HepG2 (cell line): ENCODE data around the gene CELF4. TPM values are rescaled to one million over a fixed set of nuclear protein-coding genes. Genes with fewer than 3 reads are reported as not detected.

Source experiments
- ATAC-seq: fragments of 200-7000 bp; cut with Tn5 transposase; 3 replicates; pipeline ENCODE4 v1.9.1; 2020; ENCODE audit warnings: mild to moderate bottlenecking, moderate library complexity
- BruUV-seq: library from RNA; stranded (reverse); fragments of 400-500 nt; replicated peaks from 2 replicates; lab custom pipeline; 2021; lab: Mats Ljungman, UMichigan
- CTCF ChIA-PET: fragments of 300-600 bp; formaldehyde crosslinking; extraction: SDS; loops from one replicate; lab custom pipeline; 2021; ENCODE audit warnings: low total read pairs, inconsistent platforms, low intra/inter-chr PET ratio; lab: Yijun Ruan, JAX
- POLR2A ChIA-PET: fragments of 350-600 bp; sonication (Branson Sonifier 250); formaldehyde crosslinking; loops from one replicate; lab custom pipeline; 2020; ENCODE audit warnings: antibody characterized with exemption, inconsistent platforms; lab: Yijun Ruan, JAX
- DNase-seq: peaks from one replicate; pipeline ENCODE4 v3.0.0-alpha.2; 2015; ENCODE audit warnings: low spot score
- FAIRE-seq: peaks from 3 replicates; lab custom pipeline; 2011; peaks lifted over from hg19 to GRCh38; lab: Jason Lieb, UNC
- H2AFZ ChIP-seq: one replicate; pipeline ENCODE4 v1.6.1; 2011; ENCODE audit warnings: low read length, inconsistent platforms
- H3K27ac ChIP-seq: fragments of 300-600 bp; 3 replicates; pipeline ENCODE4 v1.8.0; 2011; ENCODE audit warnings: mixed run types, mild to moderate bottlenecking, mixed read lengths, low read length, inconsistent platforms; ENCODE audit not compliant: insufficient read depth; ENCODE audit errors: extremely low read length
- H3K27me3 ChIP-seq, 2 experiments: fragments of 200-600 bp in 1 of 2; 2 replicates in 1 of 2; 3 replicates in 1 of 2; pipeline versions ENCODE4 v1.6.0 to v1.8.0; 2011; ENCODE audit warnings: low read length in 2 of 2, mild to moderate bottlenecking in 2 of 2, moderate library complexity in 2 of 2, inconsistent platforms in 1 of 2; ENCODE audit not compliant: insufficient read depth in 2 of 2, control insufficient read depth in 1 of 2
- H3K36me3 ChIP-seq, 2 experiments: fragments of 200-600 bp in 1 of 2; replicated peaks in 1 of 2; 2 replicates in 1 of 2; 3 replicates in 1 of 2; pipeline versions ENCODE4 v1.5.1 to v1.8.0; 2011; ENCODE audit warnings: low read length in 2 of 2, inconsistent platforms in 1 of 2; ENCODE audit not compliant: insufficient read depth in 2 of 2, control insufficient read depth in 1 of 2
- H3K4me1 ChIP-seq: 2 replicates; pipeline ENCODE4 v1.5.1; 2012; ENCODE audit warnings: low read length, inconsistent platforms; ENCODE audit not compliant: insufficient read depth
- H3K4me2 ChIP-seq: 2 replicates; pipeline ENCODE4 v1.6.0; 2011; ENCODE audit warnings: low read depth, low read length, inconsistent platforms
- H3K4me3 ChIP-seq, 3 experiments: fragments of 200-600 bp in 1 of 3; sonication (generic), shearing (Covaris generic) in 1 of 3; replicated peaks in 1 of 3; 2 replicates each; pipeline ENCODE4 v1.5.1; 2011 to 2016; ENCODE audit warnings: low read length in 3 of 3, inconsistent platforms in 2 of 3, low read depth in 2 of 3, mild to moderate bottlenecking in 2 of 3, control low read depth in 1 of 3, mixed read lengths in 1 of 3; ENCODE audit not compliant: insufficient read depth in 1 of 3
- H3K79me2 ChIP-seq: one replicate; pipeline ENCODE4 v1.6.1; 2011; ENCODE audit warnings: low read length, inconsistent platforms; ENCODE audit not compliant: insufficient read depth
- H3K9ac ChIP-seq: 2 replicates; pipeline ENCODE4 v1.6.0; 2011; ENCODE audit warnings: mild to moderate bottlenecking, low read depth, low read length, inconsistent platforms; ENCODE audit not compliant: insufficient read depth
- H3K9me3 ChIP-seq: 2 replicates; pipeline ENCODE4 v1.5.1; 2012; ENCODE audit warnings: mild to moderate bottlenecking, low read length
- H4K20me1 ChIP-seq: 2 replicates; pipeline ENCODE4 v1.6.0; 2011; ENCODE audit warnings: inconsistent platforms, mild to moderate bottlenecking, low read length, moderate library complexity; ENCODE audit not compliant: insufficient read depth
- FOSL1 ChIP-seq: sonication (generic); formaldehyde crosslinking; IDR thresholded peaks from 2 replicates; pipeline ENCODE4 v1.9.0; 2021; ENCODE audit warnings: missing genetic modification reagents, borderline replicate concordance
- GABPA ChIP-seq, 2 experiments: IDR thresholded peaks; 2 replicates each; pipeline ENCODE4 v1.6.1; 2011 to 2016; ENCODE audit warnings: low read depth in 2 of 2, low read length in 1 of 2, missing biosample characterization in 1 of 2, missing genetic modification characterization in 1 of 2
- GLI4 ChIP-seq: sonication (generic); formaldehyde crosslinking; IDR thresholded peaks from 2 replicates; pipeline ENCODE4 v1.5.1; 2020; ENCODE audit warnings: missing genetic modification reagents, mild to moderate bottlenecking, moderate library complexity, borderline replicate concordance
- HNF4A ChIP-seq: sonication (generic); formaldehyde crosslinking; IDR thresholded peaks from 2 replicates; pipeline ENCODE4 v1.4.0; 2020; ENCODE audit warnings: missing genetic modification reagents
- MTF1 ChIP-seq: sonication (generic); formaldehyde crosslinking; IDR thresholded peaks from 2 replicates; pipeline ENCODE4 v1.5.0; 2020; ENCODE audit warnings: missing genetic modification reagents
- TOPORS ChIP-seq: sonication (generic); formaldehyde crosslinking; IDR thresholded peaks from 2 replicates; pipeline ENCODE4 v1.8.0; 2023; ENCODE audit warnings: mild to moderate bottlenecking, missing genetic modification reagents
- ZBTB21 ChIP-seq: sonication (generic); formaldehyde crosslinking; IDR thresholded peaks from 2 replicates; pipeline ENCODE4 v1.4.0; 2020; ENCODE audit warnings: missing genetic modification reagents
- ZNF331 ChIP-seq: sonication (generic); formaldehyde crosslinking; IDR thresholded peaks from 2 replicates; pipeline ENCODE4 v1.4.0; 2020; ENCODE audit warnings: missing genetic modification reagents
- ZNF547 ChIP-seq: sonication (generic); formaldehyde crosslinking; IDR thresholded peaks from 2 replicates; pipeline ENCODE4 v1.5.1; 2020; ENCODE audit warnings: mild to moderate bottlenecking, missing genetic modification reagents
- ZNF766 ChIP-seq: sonication (generic); formaldehyde crosslinking; IDR thresholded peaks from 2 replicates; pipeline ENCODE4 v1.5.0; 2020; ENCODE audit warnings: missing genetic modification reagents, borderline replicate concordance
- WGBS: methylation state at CpG from one replicate; pipeline ENCODE4 v1.1.6; 2017; ENCODE audit warnings: low lambda C conversion rate; 5-methylcytosine and 5-hydroxymethylcytosine counted together
- in situ Hi-C: cut with HindIII; loops from 2 replicates; pipeline ENCODE4 v1.10.0; 2017; ENCODE audit warnings: low pct_unique_long_range_greater_than_20kb; ENCODE audit not compliant: extremely low pct_ligation_motif_present
- intact Hi-C: fragments of 100-400 bp; cut with micrococcal nuclease; formaldehyde crosslinking; loops from one replicate; pipeline ENCODE4 v1.10.0; 2022; ENCODE audit not compliant: unreplicated experiment
- polyA plus RNA-seq, 8 experiments: library from polyadenylated mRNA; depleted of rRNA in 3 of 8; stranded (reverse) in 7 of 8; unstranded in 1 of 8; fragments of >200 nt; fragmentation: Illumina TruSeq in 4 of 8; extraction: Trizol in 4 of 8; gene quantifications; 2 replicates each; pipeline versions ENCODE4 v1.2.1 to v1.2.3, GENCODE V29; 2011 to 2016; ENCODE audit warnings: low read depth in 4 of 8, missing spikeins in 1 of 8, mixed read lengths in 1 of 8; ENCODE audit not compliant: insufficient read depth in 1 of 8
- total RNA-seq, 5 experiments: library from RNA; depleted of rRNA; stranded (reverse); fragments of >200 nt; fragmentation: Illumina TruSeq; extraction: Trizol; gene quantifications; 2 replicates each; pipeline ENCODE4 v1.2.3, GENCODE V29; 2016; ENCODE audit warnings: low read depth in 1 of 5
- TF ChIP-seq, protein P1 (sequence below): IDR thresholded peaks from 2 replicates; pipeline ENCODE4 v1.6.1; 2016; ENCODE audit warnings: missing compliant biosample characterization, missing genetic modification reagents, borderline replicate concordance
- TF ChIP-seq, protein P2 (sequence below): sonication (generic); formaldehyde crosslinking; IDR thresholded peaks from 2 replicates; pipeline ENCODE4 v1.4.0; 2020; ENCODE audit warnings: missing genetic modification reagents
- TF ChIP-seq, protein P3 (sequence below): sonication (generic); formaldehyde crosslinking; conservative IDR thresholded peaks from 2 replicates; pipeline ENCODE4 v1.8.0; 2022; ENCODE audit warnings: missing genetic modification reagents
- TF ChIP-seq, protein P4 (sequence below): fragments of 450-650 bp; IDR thresholded peaks from 2 replicates; pipeline ENCODE4 v1.6.1; 2017

CELF4 gene
- total and polyA plus RNA-seq, 2 of the 13 experiments (the other 11 are each of a cell fraction or from before 2014, with no cell fraction given) = not detected

DNA sequence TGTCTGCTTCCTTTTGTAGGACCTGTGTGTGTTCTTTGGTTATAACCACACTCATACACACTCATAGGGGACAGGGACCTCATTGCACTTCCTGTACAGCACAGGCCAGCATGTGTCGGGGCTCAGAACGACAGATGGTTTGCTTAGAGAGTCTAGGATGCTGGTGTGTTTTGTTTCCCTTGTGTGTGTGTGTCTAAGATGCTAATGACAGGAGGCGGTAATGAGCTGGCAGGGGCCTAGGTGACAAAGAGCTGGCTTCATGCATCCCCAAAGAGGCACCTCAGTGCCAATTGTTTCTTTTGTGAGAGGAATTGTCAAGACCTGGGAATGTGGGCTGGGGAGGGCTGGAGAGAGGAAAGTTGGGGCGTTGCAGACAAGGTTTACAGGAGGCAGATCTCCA lies 66.6 kb downstream of the CELF4 start (continued):
- TF ChIP-seq, protein P1, sequence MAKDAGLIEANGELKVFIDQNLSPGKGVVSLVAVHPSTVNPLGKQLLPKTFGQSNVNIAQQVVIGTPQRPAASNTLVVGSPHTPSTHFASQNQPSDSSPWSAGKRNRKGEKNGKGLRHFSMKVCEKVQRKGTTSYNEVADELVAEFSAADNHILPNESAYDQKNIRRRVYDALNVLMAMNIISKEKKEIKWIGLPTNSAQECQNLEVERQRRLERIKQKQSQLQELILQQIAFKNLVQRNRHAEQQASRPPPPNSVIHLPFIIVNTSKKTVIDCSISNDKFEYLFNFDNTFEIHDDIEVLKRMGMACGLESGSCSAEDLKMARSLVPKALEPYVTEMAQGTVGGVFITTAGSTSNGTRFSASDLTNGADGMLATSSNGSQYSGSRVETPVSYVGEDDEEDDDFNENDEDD (CRISPR knock-in tag) = no peak
- TF ChIP-seq, protein P2, sequence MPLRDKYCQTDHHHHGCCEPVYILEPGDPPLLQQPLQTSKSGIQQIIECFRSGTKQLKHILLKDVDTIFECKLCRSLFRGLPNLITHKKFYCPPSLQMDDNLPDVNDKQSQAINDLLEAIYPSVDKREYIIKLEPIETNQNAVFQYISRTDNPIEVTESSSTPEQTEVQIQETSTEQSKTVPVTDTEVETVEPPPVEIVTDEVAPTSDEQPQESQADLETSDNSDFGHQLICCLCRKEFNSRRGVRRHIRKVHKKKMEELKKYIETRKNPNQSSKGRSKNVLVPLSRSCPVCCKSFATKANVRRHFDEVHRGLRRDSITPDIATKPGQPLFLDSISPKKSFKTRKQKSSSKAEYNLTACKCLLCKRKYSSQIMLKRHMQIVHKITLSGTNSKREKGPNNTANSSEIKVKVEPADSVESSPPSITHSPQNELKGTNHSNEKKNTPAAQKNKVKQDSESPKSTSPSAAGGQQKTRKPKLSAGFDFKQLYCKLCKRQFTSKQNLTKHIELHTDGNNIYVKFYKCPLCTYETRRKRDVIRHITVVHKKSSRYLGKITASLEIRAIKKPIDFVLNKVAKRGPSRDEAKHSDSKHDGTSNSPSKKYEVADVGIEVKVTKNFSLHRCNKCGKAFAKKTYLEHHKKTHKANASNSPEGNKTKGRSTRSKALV (CRISPR knock-in tag) = no peak
- no peak for TF ChIP-seq ZNF766

DNA sequence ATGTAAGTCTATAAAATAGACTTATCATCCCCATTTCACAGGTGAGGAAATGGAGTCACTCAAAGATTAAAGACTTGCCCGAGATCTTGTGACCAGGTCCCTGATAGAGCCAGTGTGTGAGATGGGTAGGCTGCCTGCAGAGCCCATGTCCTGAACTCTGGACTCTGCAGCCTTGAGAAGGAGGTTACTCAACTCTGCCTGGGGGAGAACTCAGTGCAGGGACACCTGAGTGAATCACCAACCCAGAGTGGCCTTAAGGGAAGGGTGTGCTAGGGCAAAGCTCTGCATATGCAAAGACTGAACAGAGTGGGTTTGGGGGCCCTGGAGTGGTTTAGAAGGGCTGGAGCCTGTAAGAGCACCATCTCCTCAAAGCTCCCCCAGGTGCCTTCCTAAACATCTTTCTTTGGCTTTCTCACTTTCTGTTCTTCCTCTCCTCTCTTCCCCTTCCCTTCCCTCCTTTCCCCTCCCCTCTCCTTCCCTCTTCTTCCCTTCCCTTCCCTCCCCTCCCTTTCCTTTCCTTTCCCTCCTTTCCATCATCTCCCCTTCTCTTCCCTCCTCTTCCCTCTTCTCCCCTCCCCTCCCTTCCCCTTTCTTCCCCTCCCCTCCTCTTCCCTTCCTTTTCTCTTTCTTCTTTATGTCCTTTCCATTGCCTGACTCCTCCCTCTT lies 67.6 kb downstream of the CELF4 start:
- FAIRE-seq (no peak), ATAC-seq (peak; percentile 52; the same call in 2 of the 3 replicates), DNase-seq (no peak)
- H3K27me3 ChIP-seq = peaks cover 3 to 23% of the 10 kb centered on the region in 2 experiments; a peak in 2 of 5 replicates
- no peaks in the 10 kb centered on the region for H3K4me1 ChIP-seq
- no peak overlapping the region for H3K4me3 ChIP-seq
- no peaks in the 10 kb centered on the region for H3K36me3 ChIP-seq
- H3K9ac ChIP-seq = no peak overlapping the region
- no peak overlapping the region for H2AFZ ChIP-seq
- H4K20me1 ChIP-seq = no peaks in the 10 kb centered on the region
- no peaks in the 10 kb centered on the region for H3K79me2 ChIP-seq
- no peaks in the 10 kb centered on the region for H3K9me3 ChIP-seq
- WGBS = 0% methylated on average over 1 of the region's 1 CpG
- H3K4me2 ChIP-seq = no peak overlapping the region
- BruUV-seq = no TSS peak
- in situ Hi-C loops = loop anchor here (25.0 kb wide), 1 partner anchor 561 kb away; no protein-coding TSS in a partner anchor
- H3K27ac ChIP-seq = no peak overlapping the region
- POLR2A ChIA-PET = no interaction called here
- intact Hi-C loops = no loop called here
- CTCF ChIA-PET = no interaction called here
- no peak for TF ChIP-seq GLI4
- TF ChIP-seq, protein P3, sequence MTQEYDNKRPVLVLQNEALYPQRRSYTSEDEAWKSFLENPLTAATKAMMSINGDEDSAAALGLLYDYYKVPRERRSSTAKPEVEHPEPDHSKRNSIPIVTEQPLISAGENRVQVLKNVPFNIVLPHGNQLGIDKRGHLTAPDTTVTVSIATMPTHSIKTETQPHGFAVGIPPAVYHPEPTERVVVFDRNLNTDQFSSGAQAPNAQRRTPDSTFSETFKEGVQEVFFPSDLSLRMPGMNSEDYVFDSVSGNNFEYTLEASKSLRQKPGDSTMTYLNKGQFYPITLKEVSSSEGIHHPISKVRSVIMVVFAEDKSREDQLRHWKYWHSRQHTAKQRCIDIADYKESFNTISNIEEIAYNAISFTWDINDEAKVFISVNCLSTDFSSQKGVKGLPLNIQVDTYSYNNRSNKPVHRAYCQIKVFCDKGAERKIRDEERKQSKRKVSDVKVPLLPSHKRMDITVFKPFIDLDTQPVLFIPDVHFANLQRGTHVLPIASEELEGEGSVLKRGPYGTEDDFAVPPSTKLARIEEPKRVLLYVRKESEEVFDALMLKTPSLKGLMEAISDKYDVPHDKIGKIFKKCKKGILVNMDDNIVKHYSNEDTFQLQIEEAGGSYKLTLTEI (CRISPR knock-in tag) = no peak
- TF ChIP-seq ZNF331 (CRISPR knock-in tag) = peak; percentile 82; the same call in 1 of the 2 replicates
- TF ChIP-seq TOPORS (CRISPR knock-in tag) = no peak
- TF ChIP-seq MTF1 (CRISPR knock-in tag) = no peak
- no peak for TF ChIP-seq ZNF547
- TF ChIP-seq, protein P4, sequence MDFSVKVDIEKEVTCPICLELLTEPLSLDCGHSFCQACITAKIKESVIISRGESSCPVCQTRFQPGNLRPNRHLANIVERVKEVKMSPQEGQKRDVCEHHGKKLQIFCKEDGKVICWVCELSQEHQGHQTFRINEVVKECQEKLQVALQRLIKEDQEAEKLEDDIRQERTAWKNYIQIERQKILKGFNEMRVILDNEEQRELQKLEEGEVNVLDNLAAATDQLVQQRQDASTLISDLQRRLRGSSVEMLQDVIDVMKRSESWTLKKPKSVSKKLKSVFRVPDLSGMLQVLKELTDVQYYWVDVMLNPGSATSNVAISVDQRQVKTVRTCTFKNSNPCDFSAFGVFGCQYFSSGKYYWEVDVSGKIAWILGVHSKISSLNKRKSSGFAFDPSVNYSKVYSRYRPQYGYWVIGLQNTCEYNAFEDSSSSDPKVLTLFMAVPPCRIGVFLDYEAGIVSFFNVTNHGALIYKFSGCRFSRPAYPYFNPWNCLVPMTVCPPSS = no peak
- TF ChIP-seq FOSL1 (CRISPR knock-in tag) = no peak
- peak; percentile 40; the same call in 1 of the 2 replicates for TF ChIP-seq HNF4A
- no peak for TF ChIP-seq GABPA (IDR thresholded peaks at IDR 0.05; ENCODE audit: low read depth, low read length)
- TF ChIP-seq GABPA (CRISPR knock-in tag; IDR thresholded peaks at IDR 0.05; ENCODE audit: low read depth) = no peak
- no peak for TF ChIP-seq ZBTB21 (CRISPR knock-in tag)
